ENCODE results near the gene ERCC6L2. TPM values are rescaled to one million over a fixed set of nuclear protein-coding genes. Genes with fewer than 3 reads are reported as not detected.

ERCC6L2 gene
- total and polyA plus RNA-seq, 2 donors (not counting 1 experiment from before 2014, with no cell fraction given) = 10.1 to 52.0 TPM

- WGBS (ENCODE audit: insufficient coverage) = 100% methylated on average over 1 of the region's 2 CpGs
- H4K20me1 ChIP-seq (ENCODE audit: control insufficient read depth, insufficient read depth, low read length, poor library complexity, severe bottlenecking) = no peaks in the 10 kb centered on the region
- H3K36me3 ChIP-seq (replicated peaks in 1 of 2; ENCODE audit: control extremely low read depth in 1 of 2, control insufficient read depth in 1 of 2, extremely low read depth in 1 of 2, insufficient read depth in 2 of 2, low read length in 1 of 2) = no peaks in the 10 kb centered on the region
- no peaks in the 10 kb centered on the region for H3K79me2 ChIP-seq (ENCODE audit: control insufficient read depth, insufficient read depth, low read length)
- ChIA-PET POLR2A (no interaction called here), CTCF (no interaction called here)
- DNase-seq = no peak
- ATAC-seq (ENCODE audit: low read depth) = no peak
- intact Hi-C loops (cut with micrococcal nuclease) = no loop called here
- H3K27me3 ChIP-seq (replicated peaks in 1 of 4; ENCODE audit: control extremely low read depth in 1 of 4, control insufficient read depth in 3 of 4, insufficient read depth in 4 of 4, low read length in 3 of 4) = no peaks in the 10 kb centered on the region
- no peak overlapping the region for H3K4me3 ChIP-seq (ENCODE audit: control extremely low read depth in 1 of 5, extremely low read depth in 1 of 5, insufficient read depth in 1 of 5, low read depth in 2 of 5, low read length in 4 of 5)
- TF ChIP-seq EZH2 (IDR thresholded peaks at IDR 0.05; ENCODE audit: borderline replicate concordance, insufficient read depth, low read depth, low read length, poor library complexity, severe bottlenecking) (no peak), CTCF (IDR thresholded peaks at IDR 0.05) (no peak)
- H3K27ac ChIP-seq (ENCODE audit: low read length in 2 of 2) = no peak overlapping the region
- H3K4me1 ChIP-seq (ENCODE audit: control insufficient read depth in 2 of 2, insufficient read depth in 2 of 2, low read length in 2 of 2) = no peaks in the 10 kb centered on the region
- Mint-ChIP-seq H3K4me3 (no peak overlapping the region), H3K4me1 (no peaks in the 10 kb centered on the region), H3K27me3 (no peaks in the 10 kb centered on the region), H3K9me3 (ENCODE audit: insufficient read depth) (no peaks in the 10 kb centered on the region), H3K27ac (no peak overlapping the region)
- no peak overlapping the region for H3K9ac ChIP-seq (ENCODE audit: low read length)
- no peak overlapping the region for H2AFZ ChIP-seq (ENCODE audit: insufficient read depth, low read depth, low read length, poor library complexity, severe bottlenecking)
- H3K4me2 ChIP-seq (replicated peaks; ENCODE audit: low read depth, low read length, poor library complexity, severe bottlenecking) = no peak overlapping the region
- H3K9me3 ChIP-seq (ENCODE audit: control extremely low read depth in 1 of 3, control insufficient read depth in 2 of 3, insufficient read depth in 1 of 3, low read length in 2 of 3) = peaks cover 0 to 2% (median 0%) of the 10 kb centered on the region in 3 donors
Observed at GRCh38 chr9:95840074-95840473, 35.4 kb upstream of the ERCC6L2 start.

GRCh38 chr9:95841377-95841776, 34.1 kb upstream of the ERCC6L2 start:
- intact Hi-C loops (cut with micrococcal nuclease) = no loop called here
- Mint-ChIP-seq H3K27ac (no peak overlapping the region), H3K4me1 (no peaks in the 10 kb centered on the region), H3K27me3 (no peaks in the 10 kb centered on the region), H3K9me3 (ENCODE audit: insufficient read depth) (no peaks in the 10 kb centered on the region), H3K4me3 (no peak overlapping the region)
- no peak overlapping the region for H3K4me2 ChIP-seq (replicated peaks; ENCODE audit: low read depth, low read length, poor library complexity, severe bottlenecking)
- no peaks in the 10 kb centered on the region for H3K4me1 ChIP-seq (ENCODE audit: control insufficient read depth in 2 of 2, insufficient read depth in 2 of 2, low read length in 2 of 2)
- ChIA-PET POLR2A (interaction anchor here (0.6 kb wide), 1 partner anchor 94 kb away, joined by 3 read pairs; no protein-coding TSS in a partner anchor), CTCF (no interaction called here)
- 93% methylated on average over 3 of the region's 3 CpGs for WGBS (ENCODE audit: insufficient coverage)
- no peaks in the 10 kb centered on the region for H3K36me3 ChIP-seq (replicated peaks in 1 of 2; ENCODE audit: control extremely low read depth in 1 of 2, control insufficient read depth in 1 of 2, extremely low read depth in 1 of 2, insufficient read depth in 2 of 2, low read length in 1 of 2)
- ATAC-seq (ENCODE audit: low read depth) = no peak
- no peaks in the 10 kb centered on the region for H3K79me2 ChIP-seq (ENCODE audit: control insufficient read depth, insufficient read depth, low read length)
- DNase-seq = no peak
- no peak overlapping the region for H3K27ac ChIP-seq (ENCODE audit: low read length in 2 of 2)
- peaks cover 0 to 2% (median 0%) of the 10 kb centered on the region in 3 donors for H3K9me3 ChIP-seq (ENCODE audit: control extremely low read depth in 1 of 3, control insufficient read depth in 2 of 3, insufficient read depth in 1 of 3, low read length in 2 of 3)
- H2AFZ ChIP-seq (ENCODE audit: insufficient read depth, low read depth, low read length, poor library complexity, severe bottlenecking) = no peak overlapping the region
- no peak for TF ChIP-seq EZH2 (IDR thresholded peaks at IDR 0.05; ENCODE audit: borderline replicate concordance, insufficient read depth, low read depth, low read length, poor library complexity, severe bottlenecking)
- no peak for TF ChIP-seq CTCF (IDR thresholded peaks at IDR 0.05)
- H3K27me3 ChIP-seq (replicated peaks in 1 of 4; ENCODE audit: control extremely low read depth in 1 of 4, control insufficient read depth in 3 of 4, insufficient read depth in 4 of 4, low read length in 3 of 4) = no peaks in the 10 kb centered on the region
- no peak overlapping the region for H3K9ac ChIP-seq (ENCODE audit: low read length)
- H3K4me3 ChIP-seq (ENCODE audit: control extremely low read depth in 1 of 5, extremely low read depth in 1 of 5, insufficient read depth in 1 of 5, low read depth in 2 of 5, low read length in 4 of 5) = no peak overlapping the region
- no peaks in the 10 kb centered on the region for H4K20me1 ChIP-seq (ENCODE audit: control insufficient read depth, insufficient read depth, low read length, poor library complexity, severe bottlenecking)

All from B cell (primary cell).